ENCODE data around the gene RTRAF.

The RTRAF gene

GRCh38 chr14:52021957-52022600, 32.7 kb downstream of the RTRAF start:
- no peak for DNase-seq

- no peak for DNase-seq
Observed at GRCh38 chr14:52023518-52023917, 34.2 kb downstream of the RTRAF start.

GRCh38 chr14:52025310-52025709, 36.0 kb downstream of the RTRAF start:
- no peak for DNase-seq

- no peak for DNase-seq
Observed at GRCh38 chr14:52026017-52026660, 36.8 kb downstream of the RTRAF start.

- no peak for DNase-seq
Observed at GRCh38 chr14:52026901-52027300, 37.6 kb downstream of the RTRAF start.

- no peak for DNase-seq
Observed at GRCh38 chr14:52029881-52030280, 40.5 kb downstream of the RTRAF start.

- DNase-seq = no peak
Observed at GRCh38 chr14:52031781-52032180, 42.4 kb downstream of the RTRAF start.

GRCh38 chr14:52032204-52032801, 43.0 kb downstream of the RTRAF start:
- DNase-seq = no peak

GRCh38 chr14:52033101-52033642, 43.8 kb downstream of the RTRAF start:
- no peak for DNase-seq

- DNase-seq = no peak
Observed at GRCh38 chr14:52039124-52039815, 49.9 kb downstream of the RTRAF start.

- DNase-seq = no peak
Observed at GRCh38 chr14:52040598-52040997, 51.3 kb downstream of the RTRAF start.

- DNase-seq = no peak
Observed at GRCh38 chr14:52042371-52043289, 53.3 kb downstream of the RTRAF start.

- no peak for DNase-seq
Observed at GRCh38 chr14:52043690-52044089, 54.3 kb downstream of the RTRAF start.

GRCh38 chr14:52044791-52045522, 55.6 kb downstream of the RTRAF start:
- no peak for DNase-seq

GRCh38 chr14:52046376-52046917, 57.1 kb downstream of the RTRAF start:
- DNase-seq = no peak

GRCh38 chr14:52048116-52048515, 58.8 kb downstream of the RTRAF start:
- DNase-seq = no peak

GRCh38 chr14:52048641-52049204, 59.4 kb downstream of the RTRAF start:
- DNase-seq = no peak

- no peak for DNase-seq
Observed at GRCh38 chr14:52049271-52049670, 59.9 kb downstream of the RTRAF start.

GRCh38 chr14:52049721-52050588, 60.6 kb downstream of the RTRAF start:
- no peak for DNase-seq

- DNase-seq = no peak
Observed at GRCh38 chr14:52051251-52051650, 61.9 kb downstream of the RTRAF start.

Measured in NCI-H2171 (cell line).